GM10266 (cell line): ENCODE data around the gene GSG1L.

Source experiments
- DNase-seq: peaks from one replicate; pipeline ENCODE4 v3.0.0; 2012; ENCODE audit errors: extremely low spot score
- TF ChIP-seq, protein P1 (sequence below): IDR thresholded peaks from 2 replicates; pipeline ENCODE4 v1.5.1; 2012; ENCODE audit warnings: mild to moderate bottlenecking, low read depth; ENCODE audit not compliant: control insufficient read depth, insufficient read depth; ENCODE audit errors: missing control alignments

GSG1L gene

DNA sequence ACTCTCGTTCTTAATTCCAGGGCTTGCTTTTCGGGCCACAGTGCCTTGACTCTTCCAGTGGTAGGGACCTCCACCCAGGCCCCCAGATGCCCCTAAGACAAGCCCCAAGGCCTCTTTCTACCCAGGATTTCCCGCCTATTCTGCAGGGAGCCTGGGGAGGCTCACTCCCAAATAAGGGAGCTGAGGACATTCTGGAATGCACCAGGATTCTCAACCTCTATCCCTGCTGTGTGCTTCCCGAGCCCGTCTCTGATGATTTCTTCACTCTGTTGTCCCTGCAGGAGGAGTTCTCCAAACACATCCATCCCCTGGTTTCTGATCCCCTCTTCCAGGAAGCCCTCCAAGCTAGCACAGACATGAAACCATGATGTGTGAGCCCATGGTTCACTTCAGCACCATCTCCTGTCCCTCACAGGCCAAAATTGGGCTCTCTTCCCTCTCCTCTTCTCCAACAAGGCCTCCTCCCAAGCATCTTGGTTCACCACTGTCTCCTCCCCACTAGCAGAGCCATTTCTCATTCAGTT, 257.6 kb downstream of the GSG1L start:
- no peak for DNase-seq
- TF ChIP-seq, protein P1, sequence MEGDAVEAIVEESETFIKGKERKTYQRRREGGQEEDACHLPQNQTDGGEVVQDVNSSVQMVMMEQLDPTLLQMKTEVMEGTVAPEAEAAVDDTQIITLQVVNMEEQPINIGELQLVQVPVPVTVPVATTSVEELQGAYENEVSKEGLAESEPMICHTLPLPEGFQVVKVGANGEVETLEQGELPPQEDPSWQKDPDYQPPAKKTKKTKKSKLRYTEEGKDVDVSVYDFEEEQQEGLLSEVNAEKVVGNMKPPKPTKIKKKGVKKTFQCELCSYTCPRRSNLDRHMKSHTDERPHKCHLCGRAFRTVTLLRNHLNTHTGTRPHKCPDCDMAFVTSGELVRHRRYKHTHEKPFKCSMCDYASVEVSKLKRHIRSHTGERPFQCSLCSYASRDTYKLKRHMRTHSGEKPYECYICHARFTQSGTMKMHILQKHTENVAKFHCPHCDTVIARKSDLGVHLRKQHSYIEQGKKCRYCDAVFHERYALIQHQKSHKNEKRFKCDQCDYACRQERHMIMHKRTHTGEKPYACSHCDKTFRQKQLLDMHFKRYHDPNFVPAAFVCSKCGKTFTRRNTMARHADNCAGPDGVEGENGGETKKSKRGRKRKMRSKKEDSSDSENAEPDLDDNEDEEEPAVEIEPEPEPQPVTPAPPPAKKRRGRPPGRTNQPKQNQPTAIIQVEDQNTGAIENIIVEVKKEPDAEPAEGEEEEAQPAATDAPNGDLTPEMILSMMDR, result no peak

- no peak for DNase-seq
- TF ChIP-seq, protein P1, result no peak
Observed at GRCh38 chr16:27803775-27804549, 259.6 kb downstream of the GSG1L start.

- DNase-seq, result no peak
- TF ChIP-seq, protein P1, result no peak
Observed at GRCh38 chr16:27802664-27803439, 260.7 kb downstream of the GSG1L start.

- DNase-seq, result no peak
- TF ChIP-seq, protein P1, result no peak
Observed at GRCh38 chr16:27801289-27801945, 262.1 kb downstream of the GSG1L start.

GRCh38 chr16:27800817-27801216, 262.7 kb downstream of the GSG1L start:
- TF ChIP-seq, protein P1, result no peak
- no peak for DNase-seq

- TF ChIP-seq, protein P1, result no peak
- no peak for DNase-seq
Observed at GRCh38 chr16:27799896-27800295, 263.6 kb downstream of the GSG1L start.

DNA sequence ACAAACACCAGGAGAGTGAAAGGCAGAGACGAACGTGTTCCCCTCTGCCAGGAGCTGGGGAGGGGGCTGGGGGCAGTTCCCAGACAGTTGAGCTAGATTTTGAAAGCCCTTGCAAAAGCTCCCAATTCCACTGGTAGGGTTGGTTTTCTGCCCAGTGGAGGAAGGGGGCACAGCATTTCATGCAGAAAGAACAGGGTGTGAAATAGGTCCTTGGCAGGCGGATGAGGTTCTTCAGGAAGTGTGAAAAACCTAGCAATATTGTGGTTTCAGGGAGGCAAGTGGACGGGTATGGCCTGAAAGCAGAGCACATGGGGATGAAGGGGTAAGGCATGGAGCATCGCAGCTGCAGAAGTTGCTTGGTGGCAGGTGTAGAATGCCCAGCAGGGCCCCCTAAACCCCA, 265.3 kb downstream of the GSG1L start:
- TF ChIP-seq, protein P1, result no peak
- DNase-seq, result no peak
